IMR-90 (cell line): ENCODE results near the gene XPR1. TPM values are rescaled to one million over a fixed set of nuclear protein-coding genes. Genes with fewer than 3 reads are reported as not detected.

Source experiments
- ATAC-seq: fragments of 200-7000 bp; cut with Tn5 transposase; 2 replicates; pipeline ENCODE4 v1.9.1; 2020; ENCODE audit warnings: low read depth, mild to moderate bottlenecking, moderate library complexity
- BruUV-seq: library from RNA; stranded (reverse); fragments of 400-500 nt; replicated peaks from 2 replicates; lab custom pipeline; 2021; lab: Mats Ljungman, UMichigan
- CTCF ChIA-PET: fragments of 300-600 bp; formaldehyde crosslinking; extraction: SDS; loops from one replicate; lab custom pipeline; 2021; ENCODE audit warnings: antibody characterized with exemption; lab: Yijun Ruan, JAX
- POLR2A ChIA-PET: fragments of 300-600 bp; sonication (Branson Sonifier 250); formaldehyde crosslinking; loops from one replicate; lab custom pipeline; 2022; ENCODE audit warnings: antibody characterized with exemption; ENCODE audit not compliant: unreplicated experiment; lab: Charles Lee
- DNase-seq: peaks from one replicate; pipeline ENCODE4 v3.0.0; 2013
- H2AFZ ChIP-seq: replicated peaks from 2 replicates; pipeline ENCODE3; 2013; ENCODE audit warnings: low read length, mild to moderate bottlenecking; ENCODE audit not compliant: poor library complexity
- H2AK5ac ChIP-seq: 2 replicates; pipeline ENCODE4 v1.6.1; 2013; ENCODE audit warnings: low read depth, low read length, inconsistent platforms
- H2AK9ac ChIP-seq: replicated peaks from 2 replicates; pipeline ENCODE3; 2013; ENCODE audit warnings: mild to moderate bottlenecking, low read depth, low read length, moderate library complexity; ENCODE audit not compliant: poor library complexity
- H2BK120ac ChIP-seq: 2 replicates; pipeline ENCODE4 v1.6.1; 2013; ENCODE audit warnings: low read depth, low read length, inconsistent platforms
- H2BK15ac ChIP-seq: 3 replicates; pipeline ENCODE4 v1.6.1; 2013; ENCODE audit warnings: low read depth, low read length, inconsistent platforms
- H2BK20ac ChIP-seq: 2 replicates; pipeline ENCODE4 v1.6.1; 2013; ENCODE audit warnings: low read depth, mild to moderate bottlenecking, inconsistent platforms, low read length, moderate library complexity
- H2BK5ac ChIP-seq: 2 replicates; pipeline ENCODE4 v1.6.1; 2013; ENCODE audit warnings: mild to moderate bottlenecking, low read depth, low read length, inconsistent platforms; ENCODE audit not compliant: poor library complexity, severe bottlenecking
- H3K14ac ChIP-seq: replicated peaks from 2 replicates; pipeline ENCODE4 v1.6.1; 2013; ENCODE audit warnings: low read depth, low read length, inconsistent platforms
- H3K18ac ChIP-seq: 2 replicates; pipeline ENCODE4 v1.6.1; 2013; ENCODE audit warnings: low read depth, low read length, control low read depth
- H3K23ac ChIP-seq: 2 replicates; pipeline ENCODE4 v1.6.1; 2013; ENCODE audit warnings: low read depth, low read length, inconsistent platforms
- H3K27ac ChIP-seq: 2 replicates; pipeline ENCODE4 v1.5.1; 2013; ENCODE audit warnings: mild to moderate bottlenecking, control low read depth, low read length; ENCODE audit not compliant: insufficient read depth
- H3K27me3 ChIP-seq: 2 replicates; pipeline ENCODE4 v1.6.1; 2013; ENCODE audit warnings: low read length; ENCODE audit not compliant: control insufficient read depth, insufficient read depth
- H3K36me3 ChIP-seq: 2 replicates; pipeline ENCODE4 v1.6.1; 2013; ENCODE audit warnings: low read length, mixed read lengths; ENCODE audit not compliant: control insufficient read depth, insufficient read depth
- H3K4ac ChIP-seq: 2 replicates; pipeline ENCODE4 v1.6.1; 2013; ENCODE audit warnings: low read depth, low read length, inconsistent platforms
- H3K4me1 ChIP-seq: 2 replicates; pipeline ENCODE4 v1.6.1; 2013; ENCODE audit warnings: low read length, mixed read lengths; ENCODE audit not compliant: control insufficient read depth, insufficient read depth
- H3K4me2 ChIP-seq: 2 replicates; pipeline ENCODE4 v1.6.1; 2013; ENCODE audit warnings: low read depth, mild to moderate bottlenecking, control low read depth, low read length, moderate library complexity
- H3K4me3 ChIP-seq: 2 replicates; pipeline ENCODE4 v1.5.1; 2013; ENCODE audit warnings: low read depth, mild to moderate bottlenecking, control low read depth, low read length, moderate library complexity; ENCODE audit not compliant: insufficient read depth
- H3K56ac ChIP-seq: 2 replicates; pipeline ENCODE4 v1.6.1; 2013; ENCODE audit warnings: low read length, inconsistent platforms; ENCODE audit not compliant: insufficient read depth; ENCODE audit errors: extremely low read depth
- H3K79me1 ChIP-seq, 2 experiments: 2 replicates each; pipeline ENCODE4 v1.6.1; 2013; ENCODE audit warnings: low read length in 2 of 2, inconsistent platforms in 1 of 2, low read depth in 1 of 2
- H3K9ac ChIP-seq: 2 replicates; pipeline ENCODE4 v1.6.1; 2013; ENCODE audit warnings: low read depth, low read length, control low read depth
- H3K9me1 ChIP-seq: 2 replicates; pipeline ENCODE4 v1.6.1; 2013; ENCODE audit warnings: low read length, inconsistent platforms; ENCODE audit not compliant: insufficient read depth
- H3K9me3 ChIP-seq: 2 replicates; pipeline ENCODE4 v1.6.1; 2013; ENCODE audit warnings: low read length; ENCODE audit not compliant: control insufficient read depth, insufficient read depth
- H4K20me1 ChIP-seq: 2 replicates; pipeline ENCODE4 v1.6.1; 2013; ENCODE audit warnings: low read length, inconsistent platforms; ENCODE audit not compliant: insufficient read depth
- H4K5ac ChIP-seq: 2 replicates; pipeline ENCODE4 v1.6.1; 2013; ENCODE audit warnings: mild to moderate bottlenecking, low read depth, low read length, control low read depth
- H4K8ac ChIP-seq, 2 experiments: 2 replicates each; pipeline ENCODE4 v1.6.1; 2013; ENCODE audit warnings: low read depth in 2 of 2, low read length in 2 of 2, control low read depth in 1 of 2, inconsistent platforms in 1 of 2
- H4K91ac ChIP-seq: 2 replicates; pipeline ENCODE4 v1.6.1; 2013; ENCODE audit warnings: low read depth, low read length, inconsistent platforms; ENCODE audit not compliant: insufficient read depth
- BHLHE40 ChIP-seq: fragments of 150-350 bp; IDR thresholded peaks from 2 replicates; pipeline ENCODE4 v1.6.1; 2016; ENCODE audit warnings: mild to moderate bottlenecking, low read depth, low read length
- CEBPB ChIP-seq: IDR thresholded peaks from 2 replicates; pipeline ENCODE4 v1.6.1; 2012; ENCODE audit warnings: low read depth, low read length, improper control_type of control experiment
- CHD1 ChIP-seq: IDR thresholded peaks from 2 replicates; pipeline ENCODE4 v1.6.1; 2012; ENCODE audit warnings: low read depth, low read length, improper control_type of control experiment
- FOS ChIP-seq: fragments of 150-350 bp; IDR thresholded peaks from 2 replicates; pipeline ENCODE4 v1.6.1; 2016; ENCODE audit warnings: low read depth, low read length
- MAFK ChIP-seq: IDR thresholded peaks from 2 replicates; pipeline ENCODE4 v1.6.1; 2012; ENCODE audit warnings: low read depth, low read length, improper control_type of control experiment
- MAZ ChIP-seq: IDR thresholded peaks from 2 replicates; pipeline ENCODE4 v1.6.1; 2012; ENCODE audit warnings: low read depth, mild to moderate bottlenecking, low read length, improper control_type of control experiment, moderate library complexity, borderline replicate concordance
- MXI1 ChIP-seq: IDR thresholded peaks from 2 replicates; pipeline ENCODE4 v1.6.1; 2012; ENCODE audit warnings: low read depth, mild to moderate bottlenecking, low read length, moderate library complexity, borderline replicate concordance
- NFE2L2 ChIP-seq: fragments of 150-350 bp; IDR thresholded peaks from 2 replicates; pipeline ENCODE4 v1.6.1; 2016; ENCODE audit warnings: low read depth, mild to moderate bottlenecking, low read length
- POLR2A ChIP-seq: IDR thresholded peaks from 2 replicates; pipeline ENCODE4 v1.6.1; 2012; ENCODE audit warnings: mild to moderate bottlenecking, low read depth, low read length
- RAD21 ChIP-seq: IDR thresholded peaks from 2 replicates; pipeline ENCODE4 v1.6.1; 2012; ENCODE audit warnings: low read length, improper control_type of control experiment
- RCOR1 ChIP-seq: IDR thresholded peaks from 2 replicates; pipeline ENCODE4 v1.6.1; 2012; ENCODE audit warnings: mild to moderate bottlenecking, low read length, improper control_type of control experiment; ENCODE audit not compliant: insufficient replicate concordance
- RFX5 ChIP-seq: IDR thresholded peaks from 2 replicates; pipeline ENCODE4 v1.8.0; 2012; ENCODE audit warnings: low read depth, mild to moderate bottlenecking, low read length, moderate library complexity
- SMC3 ChIP-seq: fragments of 150-350 bp; IDR thresholded peaks from 2 replicates; pipeline ENCODE4 v1.6.1; 2016; ENCODE audit warnings: low read depth, mild to moderate bottlenecking, antibody characterized with exemption, low read length, moderate library complexity
- WGBS, 2 experiments: methylation state at CpG; one replicate each; pipeline versions ENCODE4 v1.1.5 to v1.1.7; 2013; ENCODE audit warnings: missing lambda C conversion rate in 2 of 2; ENCODE audit not compliant: insufficient read length in 1 of 2; ENCODE audit errors: extremely low coverage in 2 of 2; 5-methylcytosine and 5-hydroxymethylcytosine counted together
- dilution Hi-C: fragments of 300-500 bp; cut with HindIII; formaldehyde crosslinking; loops from one replicate; pipeline ENCODE4 v1.14.3; 2018; ENCODE audit warnings: low sequenced_read_pairs; ENCODE audit not compliant: unreplicated experiment
- in situ Hi-C: fragments of 300-500 bp; cut with MboI; formaldehyde crosslinking; loops from 3 replicates; pipeline ENCODE4 v1.14.3; 2019; ENCODE audit warnings: low sequenced_read_pairs, inconsistent platforms, mixed read lengths
- intact Hi-C: fragments of 100-400 bp; cut with micrococcal nuclease; formaldehyde crosslinking; loops from 2 replicates; pipeline ENCODE4 v1.10.0; 2022
- polyA plus RNA-seq, 3 experiments: library from polyadenylated mRNA; depleted of rRNA; stranded (reverse); fragments of >200 nt; gene quantifications; 2 replicates each; pipeline ENCODE4 v1.2.3, GENCODE V29; 2012; ENCODE audit warnings: low replicate concordance in 1 of 3
- total RNA-seq: library from RNA; depleted of rRNA; stranded (reverse); fragments of >200 nt; gene quantifications from 2 replicates; pipeline ENCODE4 v1.2.3, GENCODE V29; 2012
- TF ChIP-seq, protein P1 (sequence below): fragments of 150-350 bp; IDR thresholded peaks from 2 replicates; pipeline ENCODE4 v1.6.1; 2016; ENCODE audit warnings: low read depth, mild to moderate bottlenecking, low read length, moderate library complexity, borderline replicate concordance
- TF ChIP-seq, protein P2 (sequence below): fragments of 150-350 bp; IDR thresholded peaks from 2 replicates; pipeline ENCODE4 v1.6.1; 2017; ENCODE audit warnings: mild to moderate bottlenecking, antibody characterized with exemption, low read length, low read depth

XPR1 gene
- total and polyA plus RNA-seq, 2 of the 4 experiments (the other 2 are of a cell fraction) = 11.8 to 25.1 TPM

DNA sequence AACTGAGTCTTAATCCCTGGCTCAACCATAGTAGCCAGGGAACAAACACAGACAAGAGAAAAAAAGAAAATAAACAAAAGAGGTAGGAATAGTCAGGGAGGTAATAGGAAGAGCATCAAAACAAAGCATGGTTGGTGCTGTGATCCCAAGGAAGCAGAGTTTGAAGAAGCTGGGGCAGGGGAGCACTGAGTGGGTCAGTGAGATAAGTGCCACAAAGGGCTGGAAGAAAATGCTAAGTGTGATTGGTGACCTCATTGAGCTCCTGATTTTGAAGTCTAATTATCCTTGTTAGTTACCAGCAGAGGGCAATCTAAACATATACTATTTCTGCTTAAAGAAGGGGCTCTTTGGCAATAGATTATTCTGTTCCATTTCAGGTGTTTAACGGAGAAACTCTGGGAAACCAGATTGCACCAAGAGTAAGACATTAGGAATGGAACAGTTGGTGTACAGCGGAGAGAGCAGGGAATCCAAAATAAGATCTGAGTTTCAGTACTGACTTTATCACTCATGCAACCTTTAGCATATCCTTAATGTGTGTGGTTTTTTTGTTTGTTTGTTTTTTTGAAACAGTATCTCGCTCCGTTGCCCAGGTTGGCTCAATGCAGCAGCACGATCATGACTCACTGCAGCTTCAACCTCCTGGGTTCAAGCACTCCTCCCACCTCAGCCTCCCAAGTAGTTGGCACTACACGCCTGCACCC lies 250.1 kb downstream of the XPR1 start:
- Histone ChIP-seq H2BK120ac (no peak overlapping the region), H2BK20ac (no peak overlapping the region), H4K8ac (no peak overlapping the region), H3K4me2 (no peak overlapping the region; the same call in 1 of the 2 replicates), H3K9me3 (no peaks in the 10 kb centered on the region), H3K79me1 (no peaks in the 10 kb centered on the region), H3K4ac (no peak overlapping the region), H2BK15ac (no peak overlapping the region), H3K56ac (no peak overlapping the region), H3K9ac (no peak overlapping the region), H3K4me3 (no peak overlapping the region), H3K27ac (no peak overlapping the region), H3K9me1 (peaks cover 3% of the 10 kb centered on the region; the same call in 1 of the 2 replicates), H2AK9ac (no peak overlapping the region), H3K18ac (no peak overlapping the region), H3K4me1 (peaks cover 4% of the 10 kb centered on the region), H3K23ac (no peak overlapping the region), H2AFZ (no peak overlapping the region), H4K20me1 (no peaks in the 10 kb centered on the region), H4K91ac (no peak overlapping the region), H2AK5ac (0 out of 2 replicates have a peak overlapping the region, but pooled peaks have one; percentile 31), H3K27me3 (no peaks in the 10 kb centered on the region), H4K5ac (no peak overlapping the region), H3K14ac (no peak overlapping the region), H3K36me3 (peaks cover 4% of the 10 kb centered on the region; the same call in 1 of the 2 replicates), H2BK5ac (no peak overlapping the region)
- ATAC-seq = peak; percentile 75
- BruUV-seq = no TSS peak
- ChIA-PET POLR2A (no interaction called here), CTCF (interaction anchor here (0.6 to 1.0 kb wide), 10 partner anchors 9 to 1605 kb away, joined by 3 to 12 read pairs (median 3); no protein-coding TSS in a partner anchor)
- dilution Hi-C loops (no loop called here), intact Hi-C loops (loop anchor here (1.0 to 5.0 kb wide), 3 partner anchors 210 to 284 kb away; no protein-coding TSS in a partner anchor), in situ Hi-C loops (loop anchor here (5.0 kb wide), 1 partner anchor 260 kb away; no protein-coding TSS in a partner anchor)
- no CpG with 5 or more reads among the region's 6 CpGs for WGBS, 2 experiments
- DNase-seq = peak; percentile 67
- TF ChIP-seq RAD21 = peak; percentile 62
- TF ChIP-seq RCOR1 = no peak
- no peak for TF ChIP-seq BHLHE40
- TF ChIP-seq SMC3 = peak; percentile 68
- TF ChIP-seq MAFK = no peak
- peak; percentile 65 for TF ChIP-seq CEBPB
- TF ChIP-seq NFE2L2 = no peak
- no peak for TF ChIP-seq CHD1
- no peak for TF ChIP-seq FOS
- TF ChIP-seq, protein P1, sequence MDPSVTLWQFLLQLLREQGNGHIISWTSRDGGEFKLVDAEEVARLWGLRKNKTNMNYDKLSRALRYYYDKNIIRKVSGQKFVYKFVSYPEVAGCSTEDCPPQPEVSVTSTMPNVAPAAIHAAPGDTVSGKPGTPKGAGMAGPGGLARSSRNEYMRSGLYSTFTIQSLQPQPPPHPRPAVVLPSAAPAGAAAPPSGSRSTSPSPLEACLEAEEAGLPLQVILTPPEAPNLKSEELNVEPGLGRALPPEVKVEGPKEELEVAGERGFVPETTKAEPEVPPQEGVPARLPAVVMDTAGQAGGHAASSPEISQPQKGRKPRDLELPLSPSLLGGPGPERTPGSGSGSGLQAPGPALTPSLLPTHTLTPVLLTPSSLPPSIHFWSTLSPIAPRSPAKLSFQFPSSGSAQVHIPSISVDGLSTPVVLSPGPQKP = no peak
- no peak for TF ChIP-seq RFX5
- no peak for TF ChIP-seq MAZ
- TF ChIP-seq POLR2A = no peak
- TF ChIP-seq MXI1 = no peak
- TF ChIP-seq, protein P2, sequence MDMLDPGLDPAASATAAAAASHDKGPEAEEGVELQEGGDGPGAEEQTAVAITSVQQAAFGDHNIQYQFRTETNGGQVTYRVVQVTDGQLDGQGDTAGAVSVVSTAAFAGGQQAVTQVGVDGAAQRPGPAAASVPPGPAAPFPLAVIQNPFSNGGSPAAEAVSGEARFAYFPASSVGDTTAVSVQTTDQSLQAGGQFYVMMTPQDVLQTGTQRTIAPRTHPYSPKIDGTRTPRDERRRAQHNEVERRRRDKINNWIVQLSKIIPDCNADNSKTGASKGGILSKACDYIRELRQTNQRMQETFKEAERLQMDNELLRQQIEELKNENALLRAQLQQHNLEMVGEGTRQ = no peak
